Measurements from ENCODE around the gene TEPSIN. TPM values are rescaled to one million over a fixed set of nuclear protein-coding genes. Genes with fewer than 3 reads are reported as not detected.

TEPSIN gene
- total RNA-seq, 4 donors from 2014 or later: 19.5 to 31.6 (median 23.5) TPM

DNA sequence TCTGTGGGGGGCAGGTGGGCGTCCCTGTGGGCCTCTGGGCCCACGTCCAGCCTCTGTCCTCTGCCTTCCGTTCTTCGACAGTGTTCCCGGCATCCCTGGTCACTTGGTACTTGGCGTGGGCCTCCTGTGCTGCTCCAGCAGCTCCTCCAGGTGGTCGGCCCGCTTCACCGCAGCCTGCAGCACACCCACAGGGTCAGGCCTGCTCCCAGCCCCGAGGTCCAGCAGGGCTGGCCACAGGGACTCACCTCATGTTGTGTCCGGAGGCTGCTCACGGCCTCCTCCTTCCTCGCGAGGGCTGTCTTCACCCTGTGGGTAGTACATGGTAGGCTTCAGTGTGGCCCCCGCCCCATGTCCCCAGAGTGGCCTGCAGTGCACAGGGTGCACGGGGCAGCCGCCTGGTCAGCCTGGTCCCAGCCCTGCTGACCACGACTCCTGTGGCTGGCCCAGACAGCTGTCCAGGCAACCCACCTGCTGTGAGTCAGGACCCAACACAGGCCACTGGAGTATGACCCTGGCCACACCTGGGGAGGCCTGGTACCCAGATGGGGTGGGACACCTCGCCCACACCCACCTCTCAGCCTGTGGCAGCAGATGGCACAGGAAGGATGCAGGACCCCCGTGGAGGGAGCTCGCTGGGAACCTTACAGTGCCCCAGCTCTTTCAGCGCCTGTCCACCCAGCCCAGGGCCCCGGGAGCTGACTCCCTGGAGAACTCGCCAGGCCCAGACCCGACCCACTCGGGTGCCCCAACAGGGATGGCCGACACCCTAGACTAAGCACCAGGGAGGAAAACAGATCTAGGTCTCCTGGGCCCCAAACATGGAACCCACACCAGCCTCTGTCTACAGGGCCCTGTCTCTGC lies 49.0 kb downstream of the TEPSIN start:
- intact Hi-C loops (cut with DNase I): no loop called here

GRCh38 chr17:81189016-81189415 lies 49.8 kb downstream of the TEPSIN start:
- TF ChIP-seq, protein P1, sequence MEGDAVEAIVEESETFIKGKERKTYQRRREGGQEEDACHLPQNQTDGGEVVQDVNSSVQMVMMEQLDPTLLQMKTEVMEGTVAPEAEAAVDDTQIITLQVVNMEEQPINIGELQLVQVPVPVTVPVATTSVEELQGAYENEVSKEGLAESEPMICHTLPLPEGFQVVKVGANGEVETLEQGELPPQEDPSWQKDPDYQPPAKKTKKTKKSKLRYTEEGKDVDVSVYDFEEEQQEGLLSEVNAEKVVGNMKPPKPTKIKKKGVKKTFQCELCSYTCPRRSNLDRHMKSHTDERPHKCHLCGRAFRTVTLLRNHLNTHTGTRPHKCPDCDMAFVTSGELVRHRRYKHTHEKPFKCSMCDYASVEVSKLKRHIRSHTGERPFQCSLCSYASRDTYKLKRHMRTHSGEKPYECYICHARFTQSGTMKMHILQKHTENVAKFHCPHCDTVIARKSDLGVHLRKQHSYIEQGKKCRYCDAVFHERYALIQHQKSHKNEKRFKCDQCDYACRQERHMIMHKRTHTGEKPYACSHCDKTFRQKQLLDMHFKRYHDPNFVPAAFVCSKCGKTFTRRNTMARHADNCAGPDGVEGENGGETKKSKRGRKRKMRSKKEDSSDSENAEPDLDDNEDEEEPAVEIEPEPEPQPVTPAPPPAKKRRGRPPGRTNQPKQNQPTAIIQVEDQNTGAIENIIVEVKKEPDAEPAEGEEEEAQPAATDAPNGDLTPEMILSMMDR (IDR thresholded peaks at IDR 0.05): no peak
- TF ChIP-seq POLR2AphosphoS5 (IDR thresholded peaks at IDR 0.05): no peak
- Histone ChIP-seq H3K36me3 (peaks cover 0 to 50% (median 22%) of the 10 kb centered on the region in 4 donors), H3K4me1 (no peaks in the 10 kb centered on the region), H3K27me3 (peaks cover 0 to 9% (median 0%) of the 10 kb centered on the region in 4 donors), H3K4me3 (no peak overlapping the region), H3K9me3 (no peaks in the 10 kb centered on the region), H3K27ac (replicated peaks in 1 of 4) (no peak overlapping the region)
- 100% methylated on average over 2 of the region's 7 CpGs for WGBS
- intact Hi-C loops (cut with DNase I): no loop called here
- no peak for DNase-seq (ENCODE audit: extremely low spot score)

More for the DNA sequence above, 49.0 kb downstream of the TEPSIN start:
- Histone ChIP-seq H3K9me3 (no peaks in the 10 kb centered on the region), H3K27me3 (peaks cover 0 to under 1% (median 0%) of the 10 kb centered on the region in 4 donors), H3K4me1 (peaks cover 0 to 1% (median 0%) of the 10 kb centered on the region in 4 donors), H3K4me3 (no peak overlapping the region), H3K27ac (replicated peaks in 1 of 4) (no peak overlapping the region), H3K36me3 (peaks cover 0 to 51% (median 22%) of the 10 kb centered on the region in 4 donors)
- TF ChIP-seq, protein P1 (IDR thresholded peaks at IDR 0.05): peak in 2 of 3 experiments; percentile 11 to 22
- no peak for TF ChIP-seq POLR2AphosphoS5 (IDR thresholded peaks at IDR 0.05)
- TF ChIP-seq EP300 (IDR thresholded peaks at IDR 0.05): no peak
- 92% methylated on average over 10 of the region's 27 CpGs for WGBS
- no peak for DNase-seq (ENCODE audit: extremely low spot score)

DNA sequence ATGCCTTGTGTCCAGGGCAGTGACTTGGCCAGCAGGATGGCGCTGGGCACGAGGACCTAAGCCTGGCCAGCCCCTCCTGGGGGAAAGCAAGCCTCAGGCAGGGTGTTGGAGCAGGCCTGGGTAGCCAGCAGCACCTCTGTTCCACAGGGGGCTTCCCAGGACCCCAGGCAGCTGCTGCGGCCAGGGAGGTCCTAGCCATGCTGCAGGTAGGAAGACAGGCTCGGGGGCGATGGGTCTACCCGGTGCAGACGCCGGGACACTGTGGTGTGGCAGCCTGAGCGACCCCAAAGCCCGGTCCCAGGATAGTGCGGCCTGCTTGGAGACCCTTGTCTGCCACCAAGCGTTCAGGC lies 50.4 kb downstream of the TEPSIN start:
- TF ChIP-seq POLR2A (IDR thresholded peaks at IDR 0.05; ENCODE audit: low read depth): no peak
- TF ChIP-seq EP300 (IDR thresholded peaks at IDR 0.05): no peak
- no peak for TF ChIP-seq POLR2AphosphoS5 (IDR thresholded peaks at IDR 0.05)
- TF ChIP-seq, protein P1 (IDR thresholded peaks at IDR 0.05): no peak
- H3K36me3 ChIP-seq: peaks cover 0 to 45% (median 22%) of the 10 kb centered on the region in 4 donors
- H3K27ac ChIP-seq (replicated peaks in 1 of 4): no peak overlapping the region
- no peaks in the 10 kb centered on the region for H3K4me1 ChIP-seq
- intact Hi-C loops (cut with DNase I): no loop called here
- 91% methylated on average over 9 of the region's 12 CpGs for WGBS
- peaks cover 0 to 15% (median 0%) of the 10 kb centered on the region in 4 donors for H3K27me3 ChIP-seq
- H3K4me3 ChIP-seq: no peak overlapping the region
- H3K9me3 ChIP-seq: no peaks in the 10 kb centered on the region
- DNase-seq (ENCODE audit: extremely low spot score): no peak

- Histone ChIP-seq H3K27ac (replicated peaks in 1 of 4) (no peak overlapping the region), H3K4me3 (no peak overlapping the region), H3K9me3 (no peaks in the 10 kb centered on the region), H3K4me1 (no peaks in the 10 kb centered on the region), H3K27me3 (peaks cover 0 to 21% (median 0%) of the 10 kb centered on the region in 4 donors), H3K36me3 (peaks cover 0 to 40% (median 22%) of the 10 kb centered on the region in 4 donors)
- 86% methylated on average over 16 of the region's 26 CpGs for WGBS
- DNase-seq (ENCODE audit: extremely low spot score): no peak
- TF ChIP-seq EP300 (IDR thresholded peaks at IDR 0.05): no peak
- TF ChIP-seq, protein P1 (IDR thresholded peaks at IDR 0.05): no peak
- no peak for TF ChIP-seq POLR2AphosphoS5 (IDR thresholded peaks at IDR 0.05)
- no peak for TF ChIP-seq POLR2A (IDR thresholded peaks at IDR 0.05; ENCODE audit: low read depth)
- intact Hi-C loops (cut with DNase I): no loop called here
These were observed 51.0 kb downstream of the TEPSIN start for GRCh38 chr17:81187586-81188490.

Data from esophagus muscularis mucosa (tissue), 4 donors.